ENCODE results near the gene LTBP1. TPM values are rescaled to one million over a fixed set of nuclear protein-coding genes. Genes with fewer than 3 reads are reported as not detected.

LTBP1 gene
- total RNA-seq, 2 experiments from 2014 or later: 0.06 TPM; not detected in 1

DNA sequence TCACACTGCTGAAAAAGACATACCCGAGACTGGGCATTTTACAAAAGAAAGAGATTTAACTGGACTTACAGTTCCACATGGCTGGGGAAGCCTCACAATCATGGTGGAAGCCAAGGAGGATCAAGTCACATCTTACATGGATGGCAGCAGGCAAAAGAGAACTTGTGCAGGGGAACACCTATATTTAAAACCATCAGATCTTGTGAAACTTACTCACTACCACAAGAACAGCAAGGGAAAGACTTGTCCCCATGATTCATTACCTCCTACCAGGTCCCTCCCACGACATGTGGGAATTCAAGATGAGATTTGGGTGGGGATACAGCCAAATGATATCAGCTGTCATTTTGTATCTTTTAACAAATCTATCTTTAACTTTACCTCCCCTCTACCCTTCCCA lies 278.6 kb downstream of the LTBP1 start:
- Histone ChIP-seq H3K27me3 (ENCODE audit: control insufficient read depth in 1 of 2, insufficient read depth in 2 of 2, low read length in 2 of 2) (peaks cover 0 to 5% of the 10 kb centered on the region in 2 experiments), H3K36me3 (ENCODE audit: insufficient read depth, low read length) (no peaks in the 10 kb centered on the region), H3K4me1 (ENCODE audit: insufficient read depth, low read length) (no peaks in the 10 kb centered on the region), H3K4me3 (ENCODE audit: low read length) (no peak overlapping the region), H3K27ac (ENCODE audit: low read depth in 1 of 2, low read length in 2 of 2) (no peak overlapping the region), H3K9me3 (ENCODE audit: control insufficient read depth in 1 of 2, insufficient read depth in 1 of 2, low read length in 2 of 2) (no peaks in the 10 kb centered on the region)
- ChIA-PET CTCF (no interaction called here), POLR2A (no interaction called here)
- Mint-ChIP-seq H3K27me3 (peaks cover 12% of the 10 kb centered on the region), H3K27ac (no peak overlapping the region), H3K4me1 (ENCODE audit: low read depth) (no peaks in the 10 kb centered on the region), H3K4me3 (no peak overlapping the region), H3K9me3 (no peaks in the 10 kb centered on the region), H3K36me3 (ENCODE audit: low read depth) (no peaks in the 10 kb centered on the region)
- TF ChIP-seq, protein P1, sequence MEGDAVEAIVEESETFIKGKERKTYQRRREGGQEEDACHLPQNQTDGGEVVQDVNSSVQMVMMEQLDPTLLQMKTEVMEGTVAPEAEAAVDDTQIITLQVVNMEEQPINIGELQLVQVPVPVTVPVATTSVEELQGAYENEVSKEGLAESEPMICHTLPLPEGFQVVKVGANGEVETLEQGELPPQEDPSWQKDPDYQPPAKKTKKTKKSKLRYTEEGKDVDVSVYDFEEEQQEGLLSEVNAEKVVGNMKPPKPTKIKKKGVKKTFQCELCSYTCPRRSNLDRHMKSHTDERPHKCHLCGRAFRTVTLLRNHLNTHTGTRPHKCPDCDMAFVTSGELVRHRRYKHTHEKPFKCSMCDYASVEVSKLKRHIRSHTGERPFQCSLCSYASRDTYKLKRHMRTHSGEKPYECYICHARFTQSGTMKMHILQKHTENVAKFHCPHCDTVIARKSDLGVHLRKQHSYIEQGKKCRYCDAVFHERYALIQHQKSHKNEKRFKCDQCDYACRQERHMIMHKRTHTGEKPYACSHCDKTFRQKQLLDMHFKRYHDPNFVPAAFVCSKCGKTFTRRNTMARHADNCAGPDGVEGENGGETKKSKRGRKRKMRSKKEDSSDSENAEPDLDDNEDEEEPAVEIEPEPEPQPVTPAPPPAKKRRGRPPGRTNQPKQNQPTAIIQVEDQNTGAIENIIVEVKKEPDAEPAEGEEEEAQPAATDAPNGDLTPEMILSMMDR (IDR thresholded peaks at IDR 0.05): no peak
- no peak for DNase-seq
- intact Hi-C loops (cut with DNase I, micrococcal nuclease): no loop called here
- ATAC-seq (ENCODE audit: poor library complexity): no peak

DNA sequence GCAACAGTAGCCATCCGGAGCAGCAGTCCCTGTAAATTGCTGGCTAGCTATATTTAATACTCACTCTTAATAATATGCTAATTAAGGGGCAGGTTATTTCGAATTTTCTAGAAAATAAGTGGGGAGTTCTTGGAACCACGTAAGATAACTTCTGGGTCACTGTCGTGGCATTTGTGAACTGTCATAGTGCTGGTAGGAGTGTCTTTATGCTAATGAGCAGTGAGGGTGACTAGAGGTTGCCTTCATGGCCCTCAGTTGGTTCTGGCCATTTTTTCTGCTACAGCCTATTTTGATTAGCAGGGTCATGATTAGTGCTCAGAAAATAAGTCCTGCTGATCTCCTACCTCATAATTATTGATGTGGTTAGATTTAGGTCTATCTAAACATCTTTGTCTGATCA lies 279.8 kb downstream of the LTBP1 start:
- Mint-ChIP-seq H3K4me3 (no peak overlapping the region), H3K9me3 (no peaks in the 10 kb centered on the region), H3K27ac (no peak overlapping the region), H3K4me1 (ENCODE audit: low read depth) (no peaks in the 10 kb centered on the region), H3K27me3 (peaks cover 12% of the 10 kb centered on the region), H3K36me3 (ENCODE audit: low read depth) (no peaks in the 10 kb centered on the region)
- no peaks in the 10 kb centered on the region for H3K9me3 ChIP-seq (ENCODE audit: control insufficient read depth in 1 of 2, insufficient read depth in 1 of 2, low read length in 2 of 2)
- intact Hi-C loops (cut with DNase I, micrococcal nuclease): no loop called here
- H3K4me3 ChIP-seq (ENCODE audit: low read length): no peak overlapping the region
- H3K27ac ChIP-seq (ENCODE audit: low read depth in 1 of 2, low read length in 2 of 2): no peak overlapping the region
- TF ChIP-seq, protein P1 (IDR thresholded peaks at IDR 0.05): no peak
- no peaks in the 10 kb centered on the region for H3K4me1 ChIP-seq (ENCODE audit: insufficient read depth, low read length)
- no peak for DNase-seq
- ChIA-PET POLR2A (no interaction called here), CTCF (no interaction called here)
- no peaks in the 10 kb centered on the region for H3K27me3 ChIP-seq (ENCODE audit: control insufficient read depth in 1 of 2, insufficient read depth in 2 of 2, low read length in 2 of 2)
- no peaks in the 10 kb centered on the region for H3K36me3 ChIP-seq (ENCODE audit: insufficient read depth, low read length)
- no peak for ATAC-seq (ENCODE audit: poor library complexity)

DNA sequence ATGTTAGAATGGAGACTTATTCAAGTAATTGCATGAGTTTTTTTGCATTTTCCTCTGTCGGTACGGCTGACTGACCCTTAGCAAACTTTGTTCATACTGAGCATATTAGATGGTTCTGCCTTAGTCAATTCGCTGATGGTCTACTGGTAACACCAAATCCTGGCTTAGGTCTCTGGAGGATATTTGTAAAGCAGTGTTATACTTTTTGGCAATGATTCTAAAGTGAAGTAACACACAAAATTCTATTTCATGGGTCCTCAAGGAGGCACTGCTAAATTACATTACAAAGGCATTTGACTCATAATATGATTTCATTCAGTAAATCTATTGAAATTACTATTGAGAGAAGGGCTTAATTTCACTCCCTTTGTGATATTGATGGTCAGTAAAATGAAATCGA lies 282.9 kb downstream of the LTBP1 start:
- no peak overlapping the region for H3K27ac ChIP-seq (ENCODE audit: low read depth in 1 of 2, low read length in 2 of 2)
- CTCF ChIA-PET: no interaction called here
- no peak overlapping the region for H3K4me3 ChIP-seq (ENCODE audit: low read length)
- Mint-ChIP-seq H3K36me3 (ENCODE audit: low read depth) (no peaks in the 10 kb centered on the region), H3K9me3 (no peaks in the 10 kb centered on the region), H3K27ac (no peak overlapping the region), H3K27me3 (peaks cover 7% of the 10 kb centered on the region), H3K4me3 (no peak overlapping the region), H3K4me1 (ENCODE audit: low read depth) (no peaks in the 10 kb centered on the region)
- H3K36me3 ChIP-seq (ENCODE audit: insufficient read depth, low read length): no peaks in the 10 kb centered on the region
- intact Hi-C loops (cut with DNase I, micrococcal nuclease): no loop called here
- no peaks in the 10 kb centered on the region for H3K4me1 ChIP-seq (ENCODE audit: insufficient read depth, low read length)
- ATAC-seq (ENCODE audit: poor library complexity) (no peak), DNase-seq (no peak)
- TF ChIP-seq, protein P1 (IDR thresholded peaks at IDR 0.05): no peak
- POLR2A ChIA-PET: no interaction called here
- H3K27me3 ChIP-seq (ENCODE audit: control insufficient read depth in 1 of 2, insufficient read depth in 2 of 2, low read length in 2 of 2): no peaks in the 10 kb centered on the region
- no peaks in the 10 kb centered on the region for H3K9me3 ChIP-seq (ENCODE audit: control insufficient read depth in 1 of 2, insufficient read depth in 1 of 2, low read length in 2 of 2)
